EH (cell line): ENCODE measurements around the gene RPS6KB2.
A peak's percentile ranks its signal among the peaks of the same experiment; 100 is the strongest.
"Not testable (repeated sequence)": the region's sequence is repeated elsewhere in the genome, so short reads cannot be mapped to it uniquely, and the experiment has no call there.

Experiments
- DNase-seq: peaks from one replicate; pipeline ENCODE4 v3.0.0-alpha.2; 2015; ENCODE audit warnings: low read depth

RPS6KB2 gene

DNA sequence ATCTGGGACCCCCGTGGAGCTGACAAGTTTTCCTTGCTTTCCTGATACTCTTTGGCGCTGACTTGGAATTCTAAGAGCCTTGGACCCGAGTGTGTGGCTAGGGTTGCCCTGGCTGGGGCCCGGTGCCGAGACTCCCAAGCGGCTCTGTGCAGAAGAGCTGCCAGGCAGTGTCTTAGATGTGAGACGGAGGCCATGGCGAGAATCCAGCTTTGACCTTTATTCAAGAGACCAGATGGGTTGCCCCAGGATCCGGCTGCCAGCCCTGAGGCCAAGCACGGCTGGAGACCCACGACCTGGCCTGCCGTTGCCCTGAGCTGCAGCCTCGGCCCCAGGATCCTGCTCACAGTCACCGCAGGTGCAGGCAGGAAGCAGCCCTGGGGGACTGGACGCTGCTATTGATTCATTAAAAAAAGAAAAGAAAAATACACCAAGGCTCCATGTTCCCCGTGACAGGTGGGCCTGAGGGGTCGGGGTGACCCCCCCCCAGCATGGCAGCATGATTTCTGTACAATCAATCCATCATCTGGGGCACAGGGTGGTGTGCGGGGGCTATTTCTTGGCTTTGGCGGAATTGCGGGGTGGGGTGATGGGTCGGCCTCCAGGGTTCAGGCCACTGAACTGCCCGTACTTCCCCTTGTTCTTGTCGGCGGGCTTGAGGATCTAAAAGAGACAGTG lies 30.2 kb upstream of the RPS6KB2 start:
- DNase-seq, result no peak

- DNase-seq, result no peak
These were observed 29.4 kb upstream of the RPS6KB2 start for GRCh38 chr11:67398661-67399563.

DNA sequence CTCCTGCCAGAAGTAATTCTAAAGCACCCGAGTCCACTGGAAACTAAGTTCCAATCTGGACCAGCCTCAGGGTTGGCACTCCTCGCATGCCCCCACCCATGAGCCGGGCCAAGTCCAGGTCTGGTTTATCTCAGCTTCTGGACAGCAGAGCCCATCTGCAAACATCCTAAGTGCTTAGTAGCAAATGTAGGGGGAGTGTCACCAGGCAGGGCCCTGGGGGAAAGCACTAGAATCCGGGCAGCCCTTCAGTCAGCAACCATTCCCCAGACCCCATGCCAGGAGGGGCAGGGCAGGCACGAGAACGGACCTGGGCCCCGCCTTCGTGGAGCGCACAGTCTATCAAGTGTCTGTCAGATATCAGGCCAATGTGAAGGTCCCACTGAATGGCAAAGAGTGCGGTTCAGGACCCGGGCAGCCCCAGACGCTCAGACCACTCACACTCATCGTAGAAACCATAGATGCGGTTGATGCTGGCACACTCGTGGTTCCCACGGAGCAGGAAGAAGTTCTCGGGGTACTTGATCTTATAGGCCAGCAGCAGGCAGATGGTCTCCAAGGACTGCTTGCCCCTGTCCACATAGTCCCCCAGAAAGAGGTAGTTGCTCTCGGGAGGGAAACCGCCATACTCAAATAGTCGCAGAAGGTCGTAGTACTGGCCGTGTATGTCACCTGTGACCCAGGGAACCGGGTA lies 27.9 kb upstream of the RPS6KB2 start:
- DNase-seq, result no peak

GRCh38 chr11:67400942-67401494 lies 27.3 kb upstream of the RPS6KB2 start:
- no peak for DNase-seq

- DNase-seq, result peak; percentile 90
These were observed 26.7 kb upstream of the RPS6KB2 start, which contains the start of gene PPP1CA for GRCh38 chr11:67401495-67402191. PPP1CA (minus strand) TSS chr11:67401858; CDS start chr11:67401782, 76 bp downstream.

DNA sequence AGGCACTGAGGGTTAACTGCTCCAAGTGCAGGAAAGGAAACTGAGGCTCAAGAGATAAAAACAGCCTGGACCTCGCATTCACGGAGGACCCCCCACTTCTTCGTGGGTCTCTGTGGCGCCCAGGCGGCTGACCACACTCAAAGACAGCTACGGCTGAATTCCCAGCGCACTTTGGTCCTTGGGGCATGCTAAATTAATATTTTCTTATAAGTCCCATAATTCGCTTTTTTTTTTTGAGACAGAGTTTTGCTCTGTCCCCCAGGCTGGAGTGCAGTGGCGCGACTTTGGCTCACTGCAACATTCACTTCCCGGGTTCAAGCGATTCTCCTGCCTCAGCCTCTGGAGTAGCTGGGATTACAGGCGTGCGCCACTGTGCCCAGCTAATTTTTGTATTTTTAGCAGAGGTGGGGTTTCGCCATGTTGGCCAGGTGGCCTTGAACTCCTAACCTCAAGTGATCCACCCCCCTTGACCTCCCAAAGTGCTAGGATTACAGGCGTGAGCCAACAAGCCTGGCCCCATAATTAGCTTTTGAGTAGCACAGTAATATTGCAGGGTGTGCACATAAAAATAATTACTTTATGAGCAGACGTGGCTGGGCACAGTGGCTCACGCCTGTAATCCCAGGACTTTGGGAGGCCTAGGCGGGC lies 26.0 kb upstream of the RPS6KB2 start:
- DNase-seq, result not testable (repeated sequence)

DNA sequence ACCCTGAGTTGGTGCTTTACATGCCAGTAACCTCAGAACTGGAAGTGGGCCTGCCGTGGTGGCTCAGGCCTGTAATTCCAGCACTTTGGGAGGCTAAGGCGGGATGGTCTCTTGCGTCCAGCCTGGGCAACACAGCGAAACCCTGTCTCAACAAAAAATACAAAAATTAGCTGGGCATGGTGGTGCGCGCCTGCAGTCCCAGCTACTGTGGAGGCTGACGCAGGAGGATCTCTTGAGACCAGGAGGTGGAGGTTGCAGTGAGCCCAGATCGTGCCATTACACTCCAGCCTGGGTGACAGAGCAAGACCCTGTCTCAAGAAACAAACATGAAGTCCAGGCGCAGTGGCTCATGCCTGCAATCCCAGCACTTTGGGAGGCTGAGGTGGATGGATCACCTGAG lies 25.2 kb upstream of the RPS6KB2 start:
- not testable (repeated sequence) for DNase-seq

GRCh38 chr11:67404515-67405195 lies 23.6 kb upstream of the RPS6KB2 start:
- DNase-seq, result no peak

DNA sequence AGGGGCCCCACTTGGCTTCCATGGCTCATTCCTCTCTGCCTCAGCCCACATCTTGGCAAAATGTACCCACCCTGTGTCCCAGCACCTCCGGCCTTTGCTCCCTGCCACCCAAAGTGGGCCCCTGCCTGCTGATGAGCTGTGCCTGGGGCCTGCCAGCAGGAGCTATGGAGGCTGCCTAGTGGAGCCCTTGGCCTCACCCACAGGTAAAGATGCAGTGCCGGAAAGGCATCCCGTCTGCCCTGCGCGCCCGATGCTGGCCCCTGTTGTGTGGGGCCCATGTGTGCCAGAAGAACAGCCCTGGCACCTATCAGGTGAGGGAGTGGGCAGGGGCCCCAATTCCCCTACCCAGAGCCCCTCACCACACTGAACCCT lies 23.1 kb upstream of the RPS6KB2 start:
- no peak for DNase-seq

DNA sequence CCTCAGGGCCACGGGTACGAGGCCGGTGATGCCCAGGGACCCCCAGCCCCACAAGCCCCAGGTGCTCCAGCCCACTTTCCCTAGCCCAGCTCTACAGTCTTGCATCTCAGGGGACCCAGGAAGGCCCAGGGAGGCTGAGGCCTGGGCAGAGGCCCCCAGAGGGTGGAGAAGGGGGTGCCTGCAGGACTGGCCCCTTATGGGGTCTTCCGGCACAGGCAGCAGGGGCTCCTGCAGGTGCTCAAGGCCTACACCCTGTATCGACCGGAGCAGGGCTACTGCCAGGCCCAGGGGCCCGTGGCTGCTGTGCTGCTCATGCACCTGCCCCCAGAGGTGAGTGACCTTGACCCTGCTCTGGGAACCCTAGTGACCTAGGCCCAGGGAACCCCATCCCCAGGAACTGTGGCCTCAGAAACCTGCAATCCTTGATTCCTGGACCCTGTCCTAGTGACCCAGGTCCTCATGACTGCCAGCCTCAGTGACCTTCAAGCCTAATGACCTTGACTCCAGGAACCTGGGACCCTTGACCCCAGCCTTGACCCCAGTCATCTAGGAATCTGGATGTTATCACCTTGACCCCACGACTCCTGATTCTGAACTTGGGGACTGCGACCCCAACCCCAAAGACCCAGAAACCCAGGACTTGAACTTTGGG lies 22.5 kb upstream of the RPS6KB2 start:
- no peak for DNase-seq

DNA sequence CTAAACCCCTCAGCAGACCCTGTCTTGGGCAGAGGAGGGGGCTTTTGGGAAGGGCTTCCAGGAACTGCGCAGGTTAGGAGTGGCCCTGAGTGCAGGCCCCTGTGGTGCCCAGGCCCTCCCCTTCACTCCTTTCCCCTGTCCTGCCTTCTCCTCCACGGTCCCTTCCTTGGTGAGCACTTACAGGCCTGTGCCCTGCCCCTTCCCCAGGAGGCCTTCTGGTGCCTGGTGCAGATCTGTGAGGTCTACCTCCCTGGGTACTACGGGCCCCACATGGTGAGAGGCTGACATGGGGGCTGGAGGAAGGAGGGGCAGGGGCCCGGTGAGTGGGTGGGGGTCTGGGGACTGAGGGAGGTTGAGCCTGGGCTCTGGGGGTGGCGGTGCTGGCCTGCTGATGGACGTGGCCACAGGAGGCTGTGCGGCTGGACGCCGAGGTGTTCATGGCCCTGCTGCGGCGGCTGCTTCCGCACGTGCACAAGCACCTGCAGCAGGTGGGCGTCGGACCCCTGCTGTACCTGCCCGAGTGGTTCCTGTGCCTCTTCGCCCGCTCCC lies 21.8 kb upstream of the RPS6KB2 start:
- DNase-seq, result no peak

- DNase-seq, result no peak
These were observed 21.2 kb upstream of the RPS6KB2 start for GRCh38 chr11:67406969-67407687.

DNA sequence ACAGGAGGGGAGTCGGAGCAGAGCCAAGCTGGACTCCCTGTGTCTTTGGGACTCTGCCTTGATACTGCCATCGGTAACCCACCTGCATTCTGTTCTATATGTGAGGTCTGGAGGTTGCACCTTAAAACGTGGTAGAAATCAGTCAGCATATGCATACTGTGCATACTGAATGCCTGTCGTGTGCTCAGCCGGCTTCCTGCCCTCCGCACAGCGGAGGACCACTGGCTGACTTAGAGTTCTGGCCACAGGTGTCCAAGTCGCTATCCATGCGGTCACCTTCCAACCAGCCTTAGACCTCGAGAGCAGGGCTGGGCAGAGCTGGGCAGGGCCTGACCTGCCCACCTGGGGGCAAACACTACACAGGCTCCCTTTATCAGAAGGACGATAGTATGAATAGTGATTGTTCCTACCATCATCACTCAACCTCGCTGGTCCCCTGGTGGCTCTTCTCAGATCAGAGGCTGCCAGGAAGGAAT lies 20.6 kb upstream of the RPS6KB2 start:
- no peak for DNase-seq

GRCh38 chr11:67408437-67409200 lies 19.7 kb upstream of the RPS6KB2 start:
- no peak for DNase-seq

- DNase-seq, result no peak
These were observed 19.0 kb upstream of the RPS6KB2 start for GRCh38 chr11:67409261-67409666.

DNA sequence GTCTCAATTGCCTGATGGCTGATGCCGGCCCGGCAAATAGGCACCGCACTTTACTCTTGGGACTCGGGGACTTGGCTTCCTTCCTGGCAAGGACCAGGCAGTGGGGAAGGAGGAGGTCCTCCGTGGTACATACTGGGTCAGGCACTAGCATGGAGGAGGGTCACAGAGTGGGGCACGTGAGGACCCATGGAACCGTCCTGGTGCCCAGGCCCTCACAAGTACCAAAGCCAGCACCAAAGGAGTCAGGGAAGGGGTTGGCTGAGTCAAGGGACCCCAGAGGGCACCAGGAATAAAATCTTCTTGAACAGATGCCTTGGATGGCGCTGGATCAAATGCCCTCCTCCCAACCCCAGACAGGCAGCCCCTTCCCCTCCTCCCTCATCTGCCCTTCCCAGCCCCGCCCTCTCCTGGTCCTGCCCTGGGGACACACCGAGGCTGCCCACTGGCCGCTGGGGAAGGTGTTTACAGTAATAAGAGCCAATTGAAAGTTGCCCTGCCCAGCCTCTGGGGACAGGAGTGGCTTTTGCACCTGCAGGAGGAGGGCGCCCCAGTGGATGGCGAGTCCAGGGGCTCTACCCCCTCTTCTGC lies 18.4 kb upstream of the RPS6KB2 start:
- DNase-seq, result no peak

GRCh38 chr11:67410369-67410831 lies 17.9 kb upstream of the RPS6KB2 start:
- DNase-seq, result no peak
